ENCODE measurements around the gene NR0B2. TPM values are rescaled to one million over a fixed set of nuclear protein-coding genes. Genes with fewer than 3 reads are reported as not detected.
"Not testable (repeated sequence)": the region's sequence is repeated elsewhere in the genome, so short reads cannot be mapped to it uniquely, and the experiment has no call there.

Gene NR0B2
- total RNA-seq, 1 experiment from 2014 or later = not detected

DNA sequence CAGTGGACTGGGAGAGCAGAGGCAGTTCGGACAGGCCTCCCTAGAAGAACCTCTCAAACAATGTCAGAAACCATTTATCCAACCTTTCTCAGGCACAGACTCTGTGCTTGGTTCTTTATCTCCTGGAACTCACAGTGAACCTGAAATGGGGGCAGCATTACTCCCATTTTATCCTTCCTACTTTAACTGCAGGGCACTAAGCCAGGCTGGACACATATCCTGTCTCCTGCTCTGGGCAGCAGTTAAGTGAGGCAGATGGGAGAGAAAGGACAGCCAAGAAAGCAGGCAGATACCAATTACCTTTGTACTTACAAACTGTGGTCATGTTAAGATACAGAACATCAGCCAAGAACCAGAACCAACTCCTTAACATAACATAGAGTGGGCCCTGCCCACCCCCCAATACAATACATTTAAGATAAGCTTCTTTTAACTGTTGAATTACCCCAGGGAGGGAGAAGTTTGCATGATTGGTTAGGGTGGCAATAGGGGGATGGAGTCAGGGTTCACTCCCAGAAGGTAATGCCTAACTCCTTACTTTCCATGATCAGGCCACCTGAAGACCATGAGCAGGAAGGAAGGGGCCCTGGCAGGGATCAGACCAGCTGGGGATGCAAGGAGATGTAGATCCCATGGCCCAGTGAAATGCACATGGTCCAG lies 35.6 kb upstream of the NR0B2 start:
- no TSS peak for BruUV-seq (replicated peaks)
- H3K4me3 ChIP-seq (ENCODE audit: low read length) = no peak overlapping the region
- no peak for DNase-seq
- ChIA-PET POLR2A (ENCODE audit: unreplicated experiment) (no interaction called here), CTCF (no interaction called here)
- H3K9me3 ChIP-seq (ENCODE audit: low read length) = no peaks in the 10 kb centered on the region
- intact Hi-C loops (cut with micrococcal nuclease) = no loop called here
- H3K4me2 ChIP-seq (ENCODE audit: low read length) = no peak overlapping the region
- peaks cover 25% of the 10 kb centered on the region for H3K36me3 ChIP-seq (ENCODE audit: low read depth, low read length)
- H3K4me1 ChIP-seq (ENCODE audit: insufficient read depth, low read length) = peaks cover 10% of the 10 kb centered on the region; the same call in 1 of the 2 replicates
- H4K20me1 ChIP-seq (ENCODE audit: low read length) = no peaks in the 10 kb centered on the region
- no peaks in the 10 kb centered on the region for H3K9me2 ChIP-seq (replicated peaks; ENCODE audit: low read length)
- H3F3A ChIP-seq (ENCODE audit: low read length, unreplicated experiment) = no peaks in the 10 kb centered on the region
- H3K79me2 ChIP-seq (ENCODE audit: low read length) = no peaks in the 10 kb centered on the region
- peak; percentile 33 for ATAC-seq
- no peak overlapping the region for H3K27ac ChIP-seq (ENCODE audit: low read length)
- TF ChIP-seq EZH2 (IDR thresholded peaks at IDR 0.05; ENCODE audit: low read length, unreplicated experiment) = no peak
- no peak for TF ChIP-seq EZH2phosphoT487 (IDR thresholded peaks at IDR 0.05; ENCODE audit: borderline replicate concordance, low read length)
- TF ChIP-seq CTCF (conservative IDR thresholded peaks at IDR 0.05; ENCODE audit: low read depth, low read length) = no peak
- H2AFZ ChIP-seq (ENCODE audit: low read length) = no peak overlapping the region
- H3K27me3 ChIP-seq (ENCODE audit: low read length) = no peaks in the 10 kb centered on the region
- no peak overlapping the region for H3K9ac ChIP-seq (ENCODE audit: low read length)

DNA sequence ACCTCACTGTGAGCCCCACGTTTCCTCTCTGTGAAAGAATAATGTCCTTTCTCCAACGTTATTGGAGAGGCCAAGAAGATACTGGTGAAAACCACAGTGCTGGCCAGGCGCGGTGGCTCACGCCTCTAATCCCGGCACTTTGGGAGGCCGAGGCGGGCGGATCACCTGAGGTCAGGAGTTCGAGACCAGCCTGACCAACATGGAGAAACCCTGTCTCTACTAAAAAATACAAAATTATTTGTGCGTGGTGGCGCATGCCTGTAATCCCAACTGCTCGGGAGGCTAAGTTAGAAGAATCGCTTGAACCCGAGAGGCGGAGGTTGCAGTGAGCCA lies 34.9 kb upstream of the NR0B2 start:
- CTCF ChIA-PET; H3K9me2 ChIP-seq (replicated peaks; ENCODE audit: low read length); H4K20me1 ChIP-seq (ENCODE audit: low read length); H2AFZ ChIP-seq (ENCODE audit: low read length); ATAC-seq; POLR2A ChIA-PET (ENCODE audit: unreplicated experiment); H3K9me3 ChIP-seq (ENCODE audit: low read length); H3K9ac ChIP-seq (ENCODE audit: low read length); DNase-seq; H3K4me3 ChIP-seq (ENCODE audit: low read length); H3K79me2 ChIP-seq (ENCODE audit: low read length); BruUV-seq (replicated peaks); H3F3A ChIP-seq (ENCODE audit: low read length, unreplicated experiment); H3K27ac ChIP-seq (ENCODE audit: low read length); H3K27me3 ChIP-seq (ENCODE audit: low read length); intact Hi-C loops (cut with micrococcal nuclease); H3K4me2 ChIP-seq (ENCODE audit: low read length): not testable (repeated sequence)
- Histone ChIP-seq H3K36me3 (ENCODE audit: low read depth, low read length) (peaks cover 26% of the 10 kb centered on the region), H3K4me1 (ENCODE audit: insufficient read depth, low read length) (peaks cover 10% of the 10 kb centered on the region; the same call in 1 of the 2 replicates)

DNA sequence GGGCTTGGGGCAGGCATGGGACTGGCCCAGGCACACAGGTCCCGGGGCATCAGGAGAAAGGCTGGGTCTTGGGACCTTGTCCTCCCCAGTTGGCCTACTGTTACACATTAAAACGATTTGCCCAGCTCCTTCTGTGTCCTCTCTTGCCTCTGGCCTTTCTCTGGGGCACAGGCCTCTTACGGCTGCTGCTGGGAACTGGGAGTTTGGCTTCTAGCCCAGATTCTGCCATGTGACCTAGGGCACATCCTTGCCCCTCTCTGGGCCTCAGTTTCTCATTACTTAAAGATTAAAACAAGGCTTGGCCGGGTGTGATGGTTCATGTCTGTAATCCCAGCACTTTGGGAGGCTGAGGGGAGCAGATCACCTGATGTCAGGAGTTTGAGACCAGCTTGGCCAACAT lies 32.5 kb upstream of the NR0B2 start:
- Histone ChIP-seq H3K4me2 (ENCODE audit: low read length) (no peak overlapping the region), H3K79me2 (ENCODE audit: low read length) (no peaks in the 10 kb centered on the region), H4K20me1 (ENCODE audit: low read length) (no peaks in the 10 kb centered on the region), H3K9ac (ENCODE audit: low read length) (no peak overlapping the region), H3K4me1 (ENCODE audit: insufficient read depth, low read length) (peaks cover 10% of the 10 kb centered on the region; the same call in 1 of the 2 replicates), H3K27ac (ENCODE audit: low read length) (no peak overlapping the region), H3K9me2 (replicated peaks; ENCODE audit: low read length) (no peaks in the 10 kb centered on the region), H3K36me3 (ENCODE audit: low read depth, low read length) (peaks cover 43% of the 10 kb centered on the region), H2AFZ (ENCODE audit: low read length) (no peak overlapping the region), H3K9me3 (ENCODE audit: low read length) (no peaks in the 10 kb centered on the region), H3K27me3 (ENCODE audit: low read length) (no peaks in the 10 kb centered on the region), H3K4me3 (ENCODE audit: low read length) (no peak overlapping the region), H3F3A (ENCODE audit: low read length, unreplicated experiment) (no peaks in the 10 kb centered on the region)
- TF ChIP-seq EZH2phosphoT487 (IDR thresholded peaks at IDR 0.05; ENCODE audit: borderline replicate concordance, low read length) = no peak
- no peak for TF ChIP-seq EZH2 (IDR thresholded peaks at IDR 0.05; ENCODE audit: low read length, unreplicated experiment)
- no peak for TF ChIP-seq CTCF (conservative IDR thresholded peaks at IDR 0.05; ENCODE audit: low read depth, low read length)
- ATAC-seq = no peak
- intact Hi-C loops (cut with micrococcal nuclease) = no loop called here
- BruUV-seq (replicated peaks) = no TSS peak
- ChIA-PET CTCF (no interaction called here), POLR2A (ENCODE audit: unreplicated experiment) (no interaction called here)
- DNase-seq = no peak
